ENCODE measurements around the gene UBASH3A.

UBASH3A gene

GRCh38 chr21:42413093-42413492, 9.4 kb downstream of the UBASH3A start:
- no peak for DNase-seq

GRCh38 chr21:42413500-42413899, 9.8 kb downstream of the UBASH3A start:
- no peak for DNase-seq

GRCh38 chr21:42414066-42414465, 10.4 kb downstream of the UBASH3A start:
- DNase-seq: no peak

- no peak for DNase-seq
Observed at GRCh38 chr21:42414553-42414927, 10.8 kb downstream of the UBASH3A start.

- DNase-seq: no peak
Observed at GRCh38 chr21:42414928-42415769, 11.4 kb downstream of the UBASH3A start.

GRCh38 chr21:42417533-42417932, 13.8 kb downstream of the UBASH3A start:
- DNase-seq: no peak

- DNase-seq: no peak
Observed at GRCh38 chr21:42418886-42419285, 15.2 kb downstream of the UBASH3A start.

- DNase-seq: no peak
Observed at GRCh38 chr21:42419845-42420244, 16.1 kb downstream of the UBASH3A start.

GRCh38 chr21:42421018-42421793, 17.5 kb downstream of the UBASH3A start:
- DNase-seq: no peak

- DNase-seq: no peak
Observed at GRCh38 chr21:42423197-42423675, 19.5 kb downstream of the UBASH3A start.

- no peak for DNase-seq
Observed at GRCh38 chr21:42423685-42424084, 20.0 kb downstream of the UBASH3A start.

GRCh38 chr21:42424914-42425541, 21.3 kb downstream of the UBASH3A start:
- DNase-seq: peak; percentile 82

GRCh38 chr21:42425591-42425990, 21.9 kb downstream of the UBASH3A start:
- DNase-seq: no peak

GRCh38 chr21:42426424-42426823, 22.7 kb downstream of the UBASH3A start:
- no peak for DNase-seq

GRCh38 chr21:42426876-42427480, 23.3 kb downstream of the UBASH3A start:
- DNase-seq: no peak

- DNase-seq: no peak
Observed at GRCh38 chr21:42427809-42428419, 24.2 kb downstream of the UBASH3A start.

- no peak for DNase-seq
Observed at GRCh38 chr21:42429021-42429420, 25.3 kb downstream of the UBASH3A start.

- DNase-seq: no peak
Observed at GRCh38 chr21:42429856-42430255, 26.2 kb downstream of the UBASH3A start.

GRCh38 chr21:42430521-42430920, 26.8 kb downstream of the UBASH3A start:
- no peak for DNase-seq

- DNase-seq: no peak
Observed at GRCh38 chr21:42431196-42431595, 27.5 kb downstream of the UBASH3A start.

GRCh38 chr21:42432695-42433094, 29.0 kb downstream of the UBASH3A start:
- no peak for DNase-seq

- DNase-seq: no peak
Observed at GRCh38 chr21:42433946-42434551, 30.3 kb downstream of the UBASH3A start.
